H4 (cell line): ENCODE measurements around the gene TMEM129. TPM values are rescaled to one million over a fixed set of nuclear protein-coding genes. Genes with fewer than 3 reads are reported as not detected.
A peak's percentile ranks its signal among the peaks of the same experiment; 100 is the strongest.

Source experiments
- DNase-seq: peaks from one replicate; pipeline ENCODE4 v3.0.0-alpha.2; 2015; ENCODE audit warnings: low spot score
- total RNA-seq: library from RNA; depleted of rRNA; stranded (reverse); fragments of >200 nt; shearing (Covaris generic); gene quantifications from 2 replicates; pipeline ENCODE4 v1.2.3, GENCODE V29; 2014

The TMEM129 gene
- total RNA-seq, 1 experiment from 2014 or later, result 18.4 TPM

- DNase-seq, result no peak
Measured at GRCh38 chr4:1744552-1744951, 23.4 kb upstream of the TMEM129 start.

GRCh38 chr4:1743975-1744374 lies 22.9 kb upstream of the TMEM129 start:
- DNase-seq, result no peak

DNA sequence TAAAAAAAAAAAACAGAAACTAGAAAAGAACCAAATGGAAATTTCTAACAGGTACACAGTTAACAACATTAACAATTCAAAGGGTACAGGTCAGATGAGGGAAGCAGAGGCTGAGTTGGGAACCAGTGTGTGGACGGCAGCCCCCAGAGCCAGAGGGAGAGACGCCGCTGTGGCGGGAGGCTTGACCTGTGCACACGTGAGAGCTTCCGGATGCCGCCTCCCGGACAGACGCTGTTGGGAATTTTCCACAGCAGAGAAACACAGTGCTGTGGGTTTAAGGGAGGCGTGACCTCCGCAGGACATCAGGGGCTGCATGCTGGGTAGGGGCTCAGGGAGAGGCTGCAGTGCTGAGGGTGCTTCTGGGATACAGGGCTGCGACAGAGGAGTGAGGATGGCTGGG lies 22.4 kb upstream of the TMEM129 start:
- DNase-seq, result no peak

DNA sequence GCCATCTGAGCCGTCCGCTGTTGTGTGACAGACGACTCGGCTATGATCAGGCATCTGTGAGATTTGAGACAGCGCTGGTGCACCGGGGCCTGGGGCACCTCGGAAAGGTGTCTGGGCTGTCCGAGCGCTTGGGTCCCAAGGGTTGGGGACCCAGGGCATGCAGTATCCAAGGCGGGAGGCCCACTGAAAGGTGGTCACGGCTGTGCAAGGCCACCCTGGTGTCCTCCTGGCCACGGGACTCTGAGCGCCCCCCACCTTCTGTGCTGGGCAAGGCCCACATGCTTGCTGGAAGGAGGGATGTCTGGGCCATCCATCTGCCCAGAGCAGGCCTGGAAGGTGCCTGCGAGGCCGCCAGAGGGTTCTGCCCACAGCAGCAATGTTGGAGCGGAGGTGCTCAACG lies 20.1 kb upstream of the TMEM129 start:
- no peak for DNase-seq

GRCh38 chr4:1740021-1740545 lies 19.0 kb upstream of the TMEM129 start:
- DNase-seq, result no peak

GRCh38 chr4:1739358-1739757 lies 18.2 kb upstream of the TMEM129 start:
- DNase-seq, result no peak

GRCh38 chr4:1738410-1738809 lies 17.3 kb upstream of the TMEM129 start:
- DNase-seq, result no peak

- DNase-seq, result no peak
Measured at GRCh38 chr4:1737666-1738065, 16.5 kb upstream of the TMEM129 start.

- DNase-seq, result no peak
Measured at GRCh38 chr4:1736812-1737211, 15.7 kb upstream of the TMEM129 start.

DNA sequence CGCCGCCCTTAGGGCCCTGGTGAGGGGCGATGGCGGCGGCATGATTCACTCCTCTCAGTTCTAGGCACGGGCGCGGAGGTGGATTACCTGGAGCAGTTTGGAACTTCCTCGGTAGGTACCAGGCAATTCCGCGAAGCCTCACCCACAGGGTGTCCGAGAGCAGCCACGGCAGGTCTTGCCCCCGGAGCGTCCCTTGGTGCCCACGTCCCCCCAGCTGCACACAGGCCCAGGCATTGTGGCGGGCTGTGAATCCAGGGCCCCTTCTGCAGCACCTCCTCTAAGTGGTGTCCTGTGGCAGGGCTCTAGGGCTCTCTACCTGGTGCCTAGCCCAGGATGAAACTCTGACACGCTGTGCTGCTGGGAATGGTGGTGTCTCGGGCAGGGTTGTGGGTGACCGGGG lies 14.1 kb upstream of the TMEM129 start:
- DNase-seq, result no peak

DNA sequence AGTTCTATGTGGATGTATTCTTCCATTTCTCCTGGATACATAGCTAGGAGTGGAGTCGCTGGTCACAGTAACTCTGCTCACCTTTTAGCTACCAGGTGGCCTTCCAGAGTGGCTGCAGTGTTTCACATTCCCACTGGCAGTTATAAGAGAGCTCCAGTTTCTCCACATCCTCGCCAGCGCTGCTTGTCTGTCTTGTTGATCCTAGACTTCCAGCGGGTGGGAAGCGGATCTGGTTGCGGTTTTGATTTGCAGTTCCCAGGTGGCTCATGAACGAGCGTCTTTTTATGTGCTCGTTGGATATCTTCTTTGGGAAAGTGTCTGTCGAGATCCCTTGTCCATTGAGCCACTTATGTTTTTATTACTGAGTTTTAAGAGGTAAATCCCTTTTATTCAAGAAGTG lies 11.8 kb upstream of the TMEM129 start:
- DNase-seq, result no peak

GRCh38 chr4:1731180-1731579 lies 10.1 kb upstream of the TMEM129 start:
- no peak for DNase-seq

DNA sequence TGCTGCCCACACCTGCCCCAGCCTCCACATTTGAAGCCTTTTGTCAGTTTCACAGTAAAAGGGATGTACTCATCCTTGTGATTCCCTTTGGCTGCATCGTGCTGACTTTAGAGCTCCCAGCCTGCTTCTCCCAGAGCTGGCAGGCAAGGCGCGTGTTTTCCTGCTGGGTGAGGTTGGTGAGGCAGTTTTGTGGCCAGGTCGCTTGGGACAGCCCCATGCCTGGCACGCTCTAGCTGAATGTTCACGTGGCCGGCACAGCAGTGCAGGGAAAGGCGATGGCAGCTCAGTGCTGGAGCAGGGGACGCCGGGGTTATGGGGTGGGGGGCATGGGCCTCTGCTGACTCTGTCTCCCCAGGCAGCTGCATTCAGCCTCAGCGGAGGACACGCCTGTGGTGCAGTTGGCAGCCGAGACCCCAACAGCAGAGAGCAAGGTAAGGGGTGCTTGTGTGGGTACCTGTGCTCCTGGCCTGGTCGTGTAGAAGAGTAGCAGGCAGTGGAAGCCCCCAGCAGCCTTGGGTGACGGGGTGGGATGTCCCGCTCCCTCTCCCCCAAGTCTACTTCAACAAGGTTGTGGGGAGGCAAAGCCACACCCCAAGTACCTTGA lies 9.5 kb upstream of the TMEM129 start:
- no peak for DNase-seq

GRCh38 chr4:1728061-1728980 lies 7.2 kb upstream of the TMEM129 start:
- DNase-seq, result no peak

GRCh38 chr4:1727117-1728031 lies 6.3 kb upstream of the TMEM129 start:
- DNase-seq, result peak; percentile 97

- DNase-seq, result peak; percentile 86
Measured at GRCh38 chr4:1726146-1726934, 5.2 kb upstream of the TMEM129 start.

DNA sequence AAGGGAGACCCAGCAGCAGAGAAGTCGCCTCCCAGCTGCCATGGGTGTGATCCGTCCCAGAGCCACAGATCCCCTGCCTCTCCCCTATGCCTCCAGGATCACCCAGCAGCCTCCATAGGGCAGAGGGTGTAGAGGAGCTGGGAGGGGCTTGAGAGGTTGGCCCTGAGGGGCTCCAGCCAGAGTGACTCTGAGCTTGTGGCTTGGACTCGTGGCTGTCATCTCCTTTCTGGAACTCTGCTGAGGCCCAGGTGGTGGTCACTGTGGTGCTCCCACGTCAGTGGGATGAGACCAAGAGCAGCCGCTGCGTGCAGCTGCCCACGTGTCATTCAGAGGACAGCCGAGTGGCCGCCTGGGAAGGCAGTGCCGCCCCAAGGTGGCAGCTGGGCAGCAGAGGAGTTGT lies 4.4 kb upstream of the TMEM129 start:
- DNase-seq, result no peak

DNA sequence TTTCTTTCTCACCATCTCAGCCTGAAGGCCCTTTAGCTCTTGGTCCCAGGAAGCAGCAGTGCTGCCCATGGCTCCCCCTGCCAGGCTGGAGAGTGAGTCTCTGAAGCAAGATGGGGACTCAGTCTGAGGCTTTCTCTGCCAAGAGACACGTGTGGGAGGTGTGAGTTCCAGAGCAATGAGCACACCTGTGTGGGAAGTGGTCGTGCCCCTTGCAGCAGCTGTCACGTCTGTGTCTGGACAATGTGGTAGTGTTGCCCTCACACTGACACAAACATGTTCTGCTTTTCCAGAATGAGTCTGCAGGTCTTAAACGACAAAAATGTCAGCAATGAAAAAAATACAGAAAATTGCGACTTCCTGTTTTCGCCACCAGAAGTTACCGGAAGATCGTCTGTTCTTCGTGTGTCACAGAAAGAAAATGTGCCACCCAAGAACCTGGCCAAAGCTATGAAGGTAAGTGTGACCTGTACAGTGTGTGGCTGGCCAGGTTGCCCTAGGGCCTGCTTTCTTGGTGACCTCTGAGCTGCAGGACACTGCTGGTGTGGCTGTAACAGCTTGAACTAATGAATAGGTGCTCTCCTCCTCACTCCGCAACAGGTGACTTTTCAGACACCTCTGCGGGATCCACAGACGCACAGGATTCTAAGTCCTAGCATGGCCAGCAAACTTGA lies 2.1 kb upstream of the TMEM129 start:
- no peak for DNase-seq

GRCh38 chr4:1722551-1723118 lies 1.5 kb upstream of the TMEM129 start:
- no peak for DNase-seq
